HG03460 (cell line): ENCODE results near the gene ITIH4.

Experiments used
- ATAC-seq: cut with Tn5 transposase; IDR thresholded peaks from one replicate; pipeline ENCODE4 v1.9.1; 2021; ENCODE audit not compliant: unreplicated experiment

ITIH4 gene

DNA sequence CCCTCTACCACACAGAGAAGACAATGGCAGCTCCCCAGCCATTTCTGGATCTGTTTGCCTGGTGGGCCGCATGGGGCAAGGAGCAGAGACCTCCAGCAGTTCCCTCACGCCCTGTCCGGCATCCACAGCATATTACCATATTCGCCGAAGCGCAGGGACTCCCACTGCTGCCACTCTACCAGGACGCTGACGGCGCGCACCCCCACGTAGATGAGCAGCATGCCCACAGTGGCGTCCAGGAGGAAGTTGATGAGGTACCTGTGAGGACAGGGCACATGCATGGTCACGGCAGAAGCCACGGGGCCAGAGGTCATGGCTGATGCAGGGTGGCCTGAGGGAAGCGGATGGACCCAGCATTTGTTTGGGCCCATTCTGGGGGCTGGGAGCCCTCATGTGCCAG is 19.2 kb upstream of the ITIH4 start:
- ATAC-seq: no peak

DNA sequence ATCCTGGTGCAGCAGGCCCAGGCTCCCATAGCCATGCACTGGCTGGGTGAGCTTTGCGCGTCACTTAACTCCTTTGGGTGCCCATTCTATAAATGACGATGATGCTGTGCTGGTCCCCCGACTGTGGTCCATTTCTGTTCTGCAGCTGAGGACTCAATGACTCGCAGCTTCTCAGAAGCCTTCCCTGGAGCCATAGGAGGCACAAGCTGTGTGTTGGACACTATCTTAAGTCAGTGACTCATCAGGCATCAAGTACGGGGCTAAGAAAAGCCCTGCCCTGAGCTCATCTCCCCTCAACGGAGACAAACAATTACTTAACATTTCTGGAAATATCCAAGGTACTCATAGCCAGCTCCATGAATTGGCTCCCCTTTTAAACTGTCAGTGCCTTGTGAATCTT is 18.1 kb upstream of the ITIH4 start:
- no peak for ATAC-seq

DNA sequence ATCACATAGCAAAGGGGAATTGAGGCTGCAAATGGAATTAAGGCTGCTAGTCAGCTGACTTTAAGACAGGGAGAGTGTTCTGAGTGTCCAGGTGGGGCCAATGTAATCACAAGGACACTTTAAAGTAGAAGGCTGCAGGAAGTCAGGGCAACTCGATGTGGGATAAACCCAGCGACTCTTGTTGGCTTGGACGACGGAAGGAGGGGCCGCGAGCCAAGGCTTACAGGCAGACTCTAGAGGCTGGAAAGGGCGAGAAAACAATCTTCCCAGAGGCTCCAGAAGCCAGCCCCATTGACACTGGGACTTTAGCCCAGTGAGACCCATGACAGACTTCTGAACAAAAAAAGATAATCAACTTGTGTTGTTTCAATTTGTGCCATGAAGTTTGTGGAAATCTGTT is 17.3 kb upstream of the ITIH4 start:
- ATAC-seq: no peak

DNA sequence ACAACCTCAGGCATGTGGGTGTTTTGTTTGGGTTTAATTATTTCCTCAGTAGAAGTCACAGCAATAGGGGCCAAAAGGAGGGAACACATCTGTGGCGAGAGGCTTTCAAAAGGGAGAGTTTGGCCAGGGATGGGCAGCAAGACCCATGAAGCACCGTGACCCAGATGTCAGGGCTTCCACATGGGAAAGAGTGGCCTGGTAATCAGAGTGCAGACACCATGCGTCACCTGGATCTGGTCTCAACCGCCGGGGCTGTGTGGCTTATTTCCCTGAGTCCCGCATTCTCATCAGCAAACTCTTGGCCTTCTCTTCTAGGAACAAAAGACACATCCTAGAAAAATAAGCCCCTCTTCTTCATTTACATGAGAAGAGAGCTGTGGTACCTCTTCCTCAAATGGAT is 16.8 kb upstream of the ITIH4 start:
- no peak for ATAC-seq

DNA sequence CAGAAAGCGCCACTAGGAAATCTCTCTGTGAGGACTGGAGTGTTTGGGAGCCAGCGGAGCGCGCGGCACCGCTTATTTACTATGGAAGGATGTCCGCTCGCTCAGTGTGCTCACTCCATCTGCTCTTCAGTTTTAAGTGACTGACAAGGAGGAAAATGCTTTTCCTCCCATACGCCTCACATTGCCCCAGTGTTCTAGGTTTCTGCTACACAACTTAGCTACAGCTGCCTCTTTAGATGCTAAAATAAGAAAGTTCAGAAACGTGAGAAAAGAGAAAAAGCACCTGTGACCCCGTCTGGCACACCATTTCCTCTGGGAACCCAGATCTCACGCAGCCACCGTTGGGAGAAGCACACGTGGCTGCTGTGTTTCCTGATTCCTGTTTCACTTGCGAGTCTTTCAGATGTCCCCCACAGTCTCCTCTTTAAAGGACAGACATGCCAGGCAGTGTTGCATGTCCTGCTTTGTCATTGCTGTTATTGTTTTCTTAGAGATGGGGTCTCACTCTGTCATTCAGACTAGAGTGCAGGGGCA is 16.0 kb upstream of the ITIH4 start:
- no peak for ATAC-seq

DNA sequence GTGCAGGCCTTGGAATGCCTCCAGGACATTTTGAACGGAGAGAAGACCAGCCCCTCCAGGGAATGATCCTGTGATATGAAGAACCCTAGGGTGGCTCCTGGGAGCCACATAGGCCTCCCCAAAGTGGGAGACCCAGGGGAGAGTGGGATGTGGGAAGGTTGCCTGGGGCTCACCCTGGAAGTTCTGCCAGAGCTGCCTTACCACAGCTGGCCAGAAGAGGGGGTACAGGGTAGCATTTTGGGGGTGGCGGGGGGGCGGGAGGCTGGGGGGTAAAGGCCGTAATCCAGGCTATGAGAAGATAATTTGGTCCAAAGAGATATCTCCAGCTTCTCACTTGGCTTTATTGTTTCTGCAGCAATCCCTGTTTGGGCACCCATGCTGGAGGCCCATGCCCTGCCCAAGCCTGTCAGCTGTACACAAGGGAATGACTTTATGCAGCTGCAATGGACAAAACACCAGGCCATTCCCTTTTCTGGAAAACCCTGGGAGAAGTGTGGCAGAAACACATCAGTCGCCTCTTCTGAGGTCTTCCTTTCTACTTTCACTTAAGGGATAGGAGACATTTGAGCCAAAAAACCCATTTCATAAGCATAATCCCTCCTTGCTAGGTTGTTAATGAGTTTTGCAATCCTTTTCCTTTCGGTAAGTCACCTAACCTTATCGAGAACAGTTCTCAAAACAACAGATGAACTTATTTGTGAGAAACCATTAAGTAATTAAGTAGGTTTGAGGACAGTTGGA is 15.4 kb upstream of the ITIH4 start:
- ATAC-seq: no peak

DNA sequence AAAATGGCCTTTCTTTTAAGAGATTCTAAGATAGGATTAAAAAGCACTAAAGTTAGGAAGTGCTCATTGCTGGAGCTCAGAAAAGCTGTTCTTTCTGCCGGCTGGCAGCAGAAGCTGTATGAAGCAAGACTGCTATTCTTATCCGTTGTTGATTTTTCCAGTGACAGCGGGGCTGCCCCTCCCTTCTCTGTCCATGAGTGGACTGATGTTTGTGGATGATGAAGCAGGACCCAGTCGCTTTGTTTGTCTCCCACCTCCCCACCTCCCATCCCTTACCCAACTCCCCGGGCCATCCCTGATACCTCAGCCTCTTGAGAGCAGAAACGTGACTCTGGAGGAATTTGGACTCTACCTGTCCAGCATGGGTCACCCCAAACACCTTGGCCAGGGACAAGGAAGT is 14.7 kb upstream of the ITIH4 start:
- ATAC-seq: no peak

DNA sequence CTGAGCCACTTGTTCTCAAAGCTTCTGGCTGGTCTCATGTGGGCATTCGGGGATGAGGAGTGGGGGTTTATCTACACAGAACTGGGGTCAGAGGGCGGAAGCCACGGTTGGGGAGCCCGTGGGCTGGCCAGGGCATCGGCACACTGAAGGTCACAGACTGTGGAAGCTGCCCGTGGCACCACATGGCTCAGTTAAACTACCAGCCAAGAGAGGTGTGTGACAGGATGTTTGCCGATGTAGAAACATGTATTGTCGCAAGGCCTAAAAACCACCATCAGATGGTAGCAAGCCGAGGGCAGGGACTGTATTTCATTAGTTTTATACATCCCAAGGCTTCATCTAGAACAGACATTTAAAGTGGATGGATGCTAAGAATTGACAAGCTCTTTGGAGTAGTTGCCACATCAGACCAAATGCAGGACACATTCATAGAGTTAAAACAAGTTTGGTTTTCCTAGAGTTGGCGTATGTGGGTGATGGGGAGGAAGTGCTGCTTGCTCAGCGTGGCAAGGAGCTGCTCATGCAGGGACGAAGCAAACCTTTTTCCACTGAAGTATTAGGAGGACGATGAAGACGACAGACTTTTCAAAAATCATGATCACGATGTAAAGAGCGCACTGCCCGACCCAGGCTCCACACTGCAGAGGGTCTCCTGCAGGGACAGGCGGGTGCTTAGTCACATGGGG is 14.0 kb upstream of the ITIH4 start:
- ATAC-seq: no peak

DNA sequence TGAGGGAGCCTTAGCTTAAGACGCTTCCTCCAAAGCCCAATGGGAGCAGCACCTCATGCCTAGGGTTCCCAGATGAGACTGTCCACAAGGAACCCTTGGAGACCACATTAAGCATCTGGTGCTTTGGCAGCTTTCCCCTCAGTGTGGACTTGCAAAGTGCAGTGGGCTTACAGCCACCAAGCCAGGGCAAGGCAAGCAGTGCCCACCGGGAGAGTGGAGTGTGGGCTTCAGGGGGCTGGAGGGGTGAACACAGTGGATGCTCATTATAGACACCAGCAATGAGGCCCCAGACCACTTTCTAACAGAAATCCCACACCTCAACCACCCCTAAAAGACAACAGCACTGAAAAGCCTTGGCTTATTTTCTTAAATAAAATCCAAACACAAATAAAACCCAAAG is 13.4 kb upstream of the ITIH4 start:
- no peak for ATAC-seq

DNA sequence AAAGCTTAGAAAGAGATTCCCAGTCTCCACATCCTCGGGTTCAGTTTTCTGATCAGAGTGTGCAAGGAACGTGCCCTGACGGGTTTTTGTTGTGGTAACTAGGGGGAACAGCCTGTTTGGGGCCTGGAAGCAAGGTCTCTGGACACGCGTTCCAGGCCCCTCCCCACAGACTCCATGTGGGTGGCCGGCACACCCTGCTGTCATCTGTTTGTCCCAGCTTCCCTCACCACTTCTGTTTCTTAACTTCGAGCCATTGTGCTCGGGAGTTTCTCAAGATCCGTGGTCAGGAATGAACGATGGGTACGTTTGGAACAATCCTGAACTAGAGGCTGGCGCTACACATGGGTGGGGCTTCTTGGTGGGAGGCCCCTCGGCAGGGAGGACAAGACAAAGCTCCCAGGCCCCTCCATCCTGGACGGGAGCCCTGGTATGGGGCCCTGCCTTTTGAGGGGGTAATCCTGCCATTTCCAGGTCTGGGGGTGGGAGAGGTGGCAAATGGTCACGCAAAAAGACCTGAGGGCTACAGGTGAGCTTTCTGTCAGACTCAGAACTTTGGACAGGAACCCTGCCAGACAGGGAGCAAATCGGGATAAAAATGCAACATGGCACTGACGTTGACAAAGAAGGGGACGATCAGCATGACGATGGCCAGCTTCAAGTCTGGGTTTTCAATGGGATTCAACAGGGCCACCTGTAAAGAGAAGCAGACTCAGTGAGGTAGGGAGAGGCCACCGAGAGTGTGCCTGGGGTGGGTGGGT is 12.8 kb upstream of the ITIH4 start:
- ATAC-seq: no peak

DNA sequence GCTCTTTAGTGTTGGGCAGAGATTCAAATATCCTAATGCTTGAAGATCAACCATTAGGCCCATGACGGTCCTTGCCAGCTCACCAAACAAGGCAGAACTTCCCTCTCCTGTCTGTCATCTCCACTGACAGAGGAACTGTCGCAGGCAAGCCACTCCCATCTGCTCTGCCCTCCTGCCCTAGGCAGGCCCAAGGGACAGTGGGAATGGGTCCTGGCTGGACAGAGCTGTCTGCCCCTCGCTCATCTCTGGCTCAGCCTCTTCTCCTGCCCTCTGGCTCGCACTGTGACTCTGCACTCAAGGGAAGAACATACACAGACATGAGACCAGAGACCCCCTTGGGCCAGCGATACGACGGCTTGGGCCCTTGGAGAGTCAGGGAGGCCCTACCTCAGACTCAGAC is 12.0 kb upstream of the ITIH4 start:
- no peak for ATAC-seq

DNA sequence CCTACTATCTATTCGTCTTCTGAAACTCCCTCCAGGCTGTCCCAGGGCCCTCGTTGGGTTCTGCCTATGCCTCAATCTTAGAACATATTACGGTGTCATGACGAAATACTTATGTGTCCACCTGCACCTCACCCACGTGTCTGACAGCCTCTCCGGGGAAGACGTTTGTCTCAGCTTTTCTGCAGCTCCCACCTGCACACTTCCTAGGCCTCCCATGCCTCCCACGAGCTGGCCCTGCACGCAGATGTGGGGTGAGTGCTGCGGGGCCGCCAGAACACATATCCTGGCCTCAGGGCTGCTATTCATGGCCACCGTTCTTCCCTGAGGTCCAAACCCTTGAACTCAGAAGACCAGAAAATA is 11.5 kb upstream of the ITIH4 start:
- no peak for ATAC-seq

DNA sequence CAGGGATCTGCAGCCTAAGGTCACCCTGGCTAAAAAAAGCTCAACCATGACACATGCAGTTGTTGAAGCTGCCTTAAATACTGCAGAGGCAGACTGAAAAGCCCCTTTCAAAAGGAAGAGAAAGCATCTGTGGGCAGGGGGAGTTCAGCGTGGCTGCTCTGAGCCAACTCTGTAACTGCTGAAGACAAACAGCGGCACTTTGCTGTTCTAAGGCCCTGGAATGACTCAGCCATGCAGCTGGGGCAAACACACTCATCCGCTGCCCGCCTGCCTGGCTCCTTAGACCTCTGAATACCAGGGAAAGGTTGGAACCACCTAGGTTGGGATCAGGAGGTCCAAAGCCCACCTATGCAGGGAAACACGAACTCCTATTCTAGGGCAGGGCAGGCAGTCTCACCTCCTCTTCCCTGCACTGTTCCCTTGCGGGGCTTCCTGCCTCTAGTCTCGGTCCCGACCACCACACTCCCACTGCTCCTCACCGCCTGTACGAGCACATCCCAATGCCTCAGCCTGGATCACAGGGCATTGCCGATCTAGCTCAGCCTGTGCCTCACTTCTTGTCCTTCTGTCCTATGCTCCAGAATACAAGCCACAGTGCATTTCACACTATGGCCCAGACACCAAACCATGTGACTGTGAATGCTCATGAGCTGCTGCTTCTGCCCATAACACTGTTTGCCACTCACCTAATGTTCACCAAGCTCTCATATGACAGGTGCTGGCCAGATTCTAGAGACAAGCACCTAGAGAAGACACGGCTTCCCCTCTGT is 10.9 kb upstream of the ITIH4 start:
- peak; percentile 48 for ATAC-seq

DNA sequence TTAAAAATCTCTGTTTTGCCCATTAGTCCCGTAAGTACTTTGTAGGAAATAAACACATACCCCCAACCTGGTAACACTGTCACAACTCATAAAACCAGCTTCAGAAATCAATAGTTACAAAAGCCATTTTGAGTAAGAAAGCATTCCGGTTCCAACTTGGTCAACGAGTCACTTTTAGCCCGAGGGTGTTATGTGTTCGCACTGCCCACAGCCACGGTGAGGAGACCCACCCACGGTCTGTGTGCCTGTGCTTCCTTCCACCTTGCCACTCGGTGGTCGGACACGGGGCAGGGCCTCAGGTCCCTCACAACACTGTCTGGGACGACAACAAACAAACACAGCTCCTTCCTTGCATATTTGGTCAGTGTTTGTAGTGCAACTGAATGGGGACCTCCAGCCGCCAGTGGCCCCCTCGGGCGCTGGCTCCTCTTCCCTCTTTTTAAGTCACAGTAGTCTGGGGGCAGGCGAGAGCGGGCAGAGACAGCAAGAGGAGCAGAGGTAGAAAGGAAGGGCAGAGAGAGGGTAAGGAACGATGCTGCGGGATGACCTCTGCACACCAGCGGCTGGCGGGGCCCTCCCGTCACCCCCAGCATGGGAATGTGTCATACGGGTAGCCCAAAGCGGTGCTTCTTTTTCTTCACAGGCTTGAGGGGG is 9.5 kb upstream of the ITIH4 start:
- ATAC-seq: no peak

DNA sequence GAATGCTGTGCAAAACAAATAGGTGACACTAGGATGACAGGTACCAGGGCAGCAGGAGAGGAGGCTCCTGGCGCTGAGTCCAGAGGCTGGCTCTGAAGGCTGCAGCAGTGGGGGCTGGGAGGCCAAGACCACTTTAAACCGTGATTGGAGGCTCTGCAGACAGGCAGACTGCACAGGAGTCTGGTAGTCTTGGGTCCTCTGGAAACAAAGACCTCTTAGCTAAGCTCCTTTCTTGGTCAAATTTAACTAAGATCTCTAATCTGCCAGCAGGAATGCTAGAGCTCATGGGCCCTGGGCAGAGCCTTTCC is 8.8 kb upstream of the ITIH4 start:
- ATAC-seq: no peak

DNA sequence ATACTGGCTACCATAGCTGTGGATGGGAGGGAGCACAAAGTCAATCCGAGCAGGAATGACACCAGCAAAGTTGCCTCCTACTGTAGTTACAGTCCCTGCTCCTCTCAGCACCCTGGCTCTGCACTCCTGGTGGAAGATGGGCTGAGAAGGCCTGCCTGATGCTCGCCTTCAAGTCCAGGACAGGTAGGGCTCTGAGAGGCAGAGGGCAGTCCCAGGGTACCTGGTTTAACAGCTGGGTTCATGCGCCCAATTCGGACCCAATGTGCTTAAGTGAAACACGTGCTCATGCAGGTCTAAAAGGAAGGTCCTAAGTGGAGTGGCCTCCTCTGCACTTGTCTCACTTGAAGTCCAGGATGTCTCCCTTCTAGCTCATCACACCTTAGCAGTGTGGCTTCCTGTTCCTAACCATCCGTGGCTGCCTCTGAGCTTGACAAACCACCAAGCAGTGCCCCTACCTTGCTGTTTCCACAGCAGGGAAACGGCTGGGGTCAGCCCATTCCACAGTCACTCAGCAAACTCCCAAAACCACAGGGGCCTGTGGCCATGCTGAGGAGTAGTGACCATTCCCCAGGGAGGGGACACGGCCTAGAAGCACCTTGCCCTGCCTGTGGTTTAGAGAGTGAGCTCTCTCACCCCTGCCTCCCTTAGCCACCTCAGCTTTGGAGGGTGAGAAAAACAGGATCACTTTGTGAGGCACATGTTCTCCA is 8.2 kb upstream of the ITIH4 start:
- no peak for ATAC-seq

DNA sequence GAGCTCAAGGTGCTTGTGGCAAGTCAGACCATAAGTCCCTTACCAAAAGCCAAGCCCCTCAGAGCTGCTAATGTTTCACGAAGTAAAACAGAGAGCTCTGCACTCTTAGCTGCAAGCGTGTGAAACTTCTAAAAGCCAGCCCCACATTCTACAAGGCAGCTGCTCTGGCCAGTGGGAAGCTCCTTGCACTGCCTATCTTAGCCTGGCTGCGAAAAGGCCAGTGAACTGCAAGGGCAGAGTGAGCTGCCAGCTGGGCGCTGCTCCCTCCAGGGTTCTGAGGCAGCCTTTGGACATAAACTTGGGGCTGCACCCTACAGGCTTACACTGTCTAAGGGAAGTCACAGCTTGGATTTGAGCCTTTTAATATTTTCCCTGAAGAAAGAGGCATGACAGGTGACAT is 6.5 kb upstream of the ITIH4 start:
- no peak for ATAC-seq

DNA sequence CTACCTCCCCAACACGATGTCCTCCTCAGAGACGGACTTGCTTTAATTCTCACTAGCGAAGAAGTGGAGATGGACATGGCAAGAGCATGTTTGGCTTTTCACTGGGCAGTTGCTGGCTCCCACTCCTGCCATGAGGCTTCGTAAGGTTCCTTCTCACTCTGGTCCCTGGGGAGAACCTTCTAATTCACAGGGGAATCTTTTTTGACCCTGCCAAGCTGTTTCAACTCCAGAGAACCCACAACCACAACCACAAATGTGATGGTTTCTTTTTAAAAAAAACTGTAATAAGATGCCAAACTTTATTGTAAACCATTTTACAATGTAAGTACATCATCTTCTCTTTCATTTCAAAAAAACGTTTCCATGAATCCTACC is 6.0 kb upstream of the ITIH4 start:
- ATAC-seq: no peak

DNA sequence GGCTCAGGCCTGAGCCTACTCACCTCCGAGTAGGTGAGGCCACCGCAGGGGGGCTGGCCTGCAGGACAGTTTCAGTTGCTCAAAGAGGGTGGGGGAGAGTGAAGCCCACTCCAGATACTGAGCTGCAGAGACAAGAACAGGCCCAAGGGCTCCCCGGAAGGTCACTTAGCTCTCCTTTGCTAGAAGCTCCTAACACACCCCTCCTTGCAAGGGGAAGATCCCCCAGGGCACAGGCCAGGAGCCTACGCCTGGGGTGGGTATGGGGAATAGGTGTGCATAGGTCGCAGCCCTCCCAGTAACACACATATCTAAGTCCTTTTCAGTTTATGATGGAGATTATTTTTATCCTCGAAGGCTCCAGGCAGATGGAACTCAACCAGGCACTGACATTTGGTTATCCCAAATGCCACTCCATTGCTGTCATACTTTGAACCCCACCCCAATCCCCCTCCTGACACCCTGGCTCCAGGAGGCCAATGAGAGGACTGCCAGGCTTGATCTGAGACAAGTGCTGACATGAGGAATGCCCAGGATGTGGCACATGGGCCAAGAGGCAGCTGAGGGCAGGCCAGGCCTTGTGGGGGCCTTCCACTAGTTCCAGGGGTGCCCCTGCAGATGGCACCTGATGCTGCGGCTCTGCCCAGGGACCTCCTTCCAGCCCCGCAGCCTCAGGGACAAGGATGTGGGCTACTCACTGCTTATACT is 5.4 kb upstream of the ITIH4 start:
- no peak for ATAC-seq
